HG03066 (cell line): ENCODE results near the gene MOSPD2.

Experiments used
- ATAC-seq: cut with Tn5 transposase; IDR thresholded peaks from one replicate; pipeline ENCODE4 v1.9.1; 2021; ENCODE audit warnings: low read depth; ENCODE audit not compliant: unreplicated experiment

Gene MOSPD2

DNA sequence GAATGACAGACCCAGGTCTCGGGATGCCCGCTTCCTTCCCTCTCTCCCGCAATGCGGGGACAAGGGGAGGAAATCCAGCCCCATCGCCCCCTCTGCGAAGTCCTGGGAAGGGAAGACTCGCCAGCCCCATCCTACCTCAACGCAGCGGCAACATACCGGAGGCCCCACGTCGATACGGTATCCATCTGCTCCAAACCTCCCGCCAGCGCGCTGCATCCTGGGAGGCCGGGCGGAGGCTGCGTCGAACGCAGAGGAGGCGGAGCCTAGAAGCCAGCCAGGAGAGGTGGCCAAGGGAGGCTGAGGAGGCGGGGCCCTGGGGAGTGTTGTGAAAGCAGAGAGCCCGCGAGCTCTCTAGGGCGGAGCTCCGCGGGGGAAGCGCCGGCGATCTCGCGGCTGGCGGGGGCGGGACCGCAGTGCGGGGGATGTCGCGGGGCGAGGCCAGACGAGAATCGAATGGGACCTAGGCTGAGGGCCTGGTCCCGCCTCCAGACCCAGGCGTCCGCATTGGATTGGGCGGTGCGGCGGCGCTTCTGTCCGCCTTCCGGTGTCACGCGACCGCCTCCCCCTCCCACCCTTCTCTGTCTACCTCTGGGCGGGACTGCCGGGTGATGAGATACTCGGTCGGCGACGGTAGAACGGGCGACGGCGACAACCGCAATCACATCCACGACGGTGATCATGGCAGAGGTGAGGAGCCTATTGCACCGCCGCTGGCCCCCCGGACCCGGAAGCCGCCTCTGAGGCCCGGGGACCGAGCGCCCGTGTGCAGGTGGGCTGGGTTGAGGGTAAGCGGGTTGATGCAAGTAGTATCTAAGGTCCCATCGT lies at the start of gene MOSPD2, which contains the start of gene FANCB:
MOSPD2 (plus strand) TSS at position 571 of the 825 bp plus-strand sequence; CDS start at position 679, 108 bp downstream.
FANCB (minus strand) TSS at position 219 of the 825 bp plus-strand sequence. CDS start 7,559 bp downstream, outside the sequence.
- peak; percentile 94 for ATAC-seq

DNA sequence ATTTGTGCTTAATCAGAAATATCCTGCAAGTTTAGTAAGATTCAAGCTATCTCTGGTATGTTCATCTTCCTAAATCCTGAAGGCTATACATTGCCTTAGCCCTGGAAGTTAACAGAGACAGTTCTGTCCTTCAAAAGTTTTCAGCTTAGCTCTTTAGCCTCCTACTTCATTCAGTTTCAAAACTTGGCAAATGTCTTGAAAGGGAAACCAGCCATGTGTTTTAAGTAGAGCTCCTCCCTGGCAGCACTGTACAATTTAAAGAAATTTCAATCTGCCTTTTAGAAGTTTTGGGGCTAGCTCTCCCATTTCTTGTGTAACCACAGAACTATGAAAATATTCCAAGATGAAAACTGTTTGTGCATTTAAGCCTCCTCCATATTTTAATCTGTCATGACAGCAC lies 47.4 kb upstream of the MOSPD2 start:
- no peak for ATAC-seq

GRCh38 chrX:14826319-14826718 lies 46.9 kb upstream of the MOSPD2 start:
- no peak for ATAC-seq

DNA sequence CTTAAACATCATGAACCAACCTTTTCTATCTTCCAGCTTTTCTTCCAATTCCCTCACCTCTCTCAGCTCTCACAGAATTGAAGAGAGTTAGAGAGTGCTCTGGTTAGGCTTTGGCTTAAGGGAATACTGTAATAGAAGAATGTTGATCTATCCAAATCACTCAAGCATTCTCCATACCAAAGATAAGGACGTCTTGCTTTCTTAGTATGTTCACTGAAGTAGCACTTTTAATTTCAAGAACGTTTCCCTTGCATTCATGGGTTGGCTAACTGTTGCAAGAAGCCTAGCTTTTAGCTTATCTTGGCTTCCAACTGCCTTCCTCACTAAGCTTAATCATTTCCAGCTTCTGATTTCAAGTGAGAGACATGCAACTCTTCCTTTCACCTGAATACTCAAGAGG lies 43.6 kb upstream of the MOSPD2 start:
- no peak for ATAC-seq

DNA sequence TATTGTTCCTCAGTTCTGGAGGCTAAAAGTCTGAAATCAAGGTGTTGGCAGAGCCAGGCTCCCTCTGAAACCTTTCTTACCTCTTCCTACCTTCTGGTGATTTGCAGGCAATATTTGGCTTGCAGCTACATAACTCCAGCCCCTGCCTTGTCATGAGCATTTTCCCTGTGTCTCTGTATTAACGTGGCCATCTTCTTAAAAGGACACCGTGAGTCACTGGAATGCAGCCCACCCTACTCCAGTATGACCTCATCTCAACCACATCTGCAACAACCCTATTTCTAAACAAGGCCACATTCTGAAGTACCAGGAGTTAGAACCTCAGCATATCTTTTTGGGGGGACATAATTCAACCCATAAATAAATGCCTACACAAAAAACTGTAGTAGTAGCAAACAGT lies 41.1 kb upstream of the MOSPD2 start:
- ATAC-seq: no peak

DNA sequence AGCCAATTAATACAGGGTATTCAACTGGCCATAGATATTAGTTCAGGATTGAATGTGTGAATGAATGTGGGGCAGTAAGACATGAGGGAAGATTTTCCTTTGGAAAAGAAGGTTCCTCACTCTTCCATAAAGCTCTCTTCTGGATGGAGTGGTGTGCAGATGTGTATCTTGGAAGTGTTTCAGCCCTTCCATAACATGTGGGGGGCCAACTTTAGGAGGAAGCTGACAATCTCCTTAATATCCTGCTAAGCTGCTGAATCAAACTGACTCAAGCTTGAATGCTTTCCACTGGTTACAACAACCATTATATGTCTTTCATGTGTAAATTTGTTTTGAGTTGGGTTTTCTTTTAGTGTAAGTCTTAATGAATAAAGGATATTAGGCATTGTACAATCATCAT lies 40.6 kb upstream of the MOSPD2 start:
- ATAC-seq: no peak

GRCh38 chrX:14837155-14837554 lies 36.1 kb upstream of the MOSPD2 start:
- ATAC-seq: no peak

DNA sequence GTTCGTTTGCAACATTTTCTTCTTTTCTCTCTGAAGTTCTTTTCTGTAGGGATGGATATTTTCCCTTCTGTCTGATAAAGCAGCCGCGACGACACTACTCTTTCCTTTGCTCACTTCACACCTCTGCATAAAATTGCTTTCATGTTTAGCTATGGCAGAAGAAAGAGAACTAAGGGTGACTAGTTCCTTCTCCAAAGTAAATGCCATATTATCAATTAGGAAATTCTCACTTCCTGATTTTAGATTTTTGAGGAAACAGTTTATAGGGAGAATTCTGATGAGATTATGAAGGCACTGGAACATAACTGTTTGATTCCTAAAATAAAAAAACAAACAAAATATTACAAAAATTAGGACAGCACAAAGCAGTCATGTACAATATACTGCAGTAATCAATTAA lies 29.6 kb upstream of the MOSPD2 start:
- ATAC-seq: no peak

GRCh38 chrX:14851526-14851925 lies 21.7 kb upstream of the MOSPD2 start:
- no peak for ATAC-seq

DNA sequence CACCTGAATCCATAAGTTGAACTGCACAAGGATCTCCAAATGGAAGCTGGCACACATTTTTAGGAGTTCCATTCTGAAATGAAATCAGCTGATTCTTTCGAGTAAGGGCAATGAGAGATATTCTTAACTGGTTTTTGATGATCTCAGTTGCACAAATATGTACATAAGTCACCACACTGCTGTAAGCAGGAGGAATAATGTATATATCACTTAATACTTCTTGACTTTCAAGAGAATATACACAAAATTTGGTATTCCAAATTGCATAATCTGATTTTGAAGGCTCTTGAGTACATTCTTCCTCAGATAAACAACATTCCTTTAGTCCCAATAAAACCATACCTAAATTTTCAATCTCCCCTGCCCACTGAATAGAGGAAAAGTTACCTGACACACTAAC lies 8.6 kb upstream of the MOSPD2 start:
- ATAC-seq: no peak

- no peak for ATAC-seq
Observed at GRCh38 chrX:14865201-14865600, 8.0 kb upstream of the MOSPD2 start.

GRCh38 chrX:14871767-14872166 lies 1.5 kb upstream of the MOSPD2 start:
- no peak for ATAC-seq

GRCh38 chrX:14872355-14872754 lies 866 bp upstream of the MOSPD2 start:
- no peak for ATAC-seq

DNA sequence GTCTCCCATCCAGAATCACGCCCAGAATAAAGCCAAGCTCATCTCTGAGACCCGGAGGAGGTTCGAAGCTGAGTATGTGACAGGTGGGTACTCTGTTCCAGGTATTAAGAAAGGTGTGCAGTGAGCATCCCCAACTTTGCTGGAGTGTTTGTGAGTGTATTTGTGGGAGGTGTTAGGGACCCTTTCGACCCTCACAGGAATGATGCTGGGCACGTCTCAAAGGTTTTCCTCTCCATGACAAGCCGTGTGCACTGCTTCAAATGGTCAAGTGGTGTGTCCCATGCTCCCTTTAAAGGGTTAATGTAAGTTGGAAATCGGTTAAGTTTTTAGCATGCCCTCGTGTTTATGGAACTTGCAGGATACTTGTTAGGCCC lies 442 bp downstream of the MOSPD2 start:
- ATAC-seq: no peak

DNA sequence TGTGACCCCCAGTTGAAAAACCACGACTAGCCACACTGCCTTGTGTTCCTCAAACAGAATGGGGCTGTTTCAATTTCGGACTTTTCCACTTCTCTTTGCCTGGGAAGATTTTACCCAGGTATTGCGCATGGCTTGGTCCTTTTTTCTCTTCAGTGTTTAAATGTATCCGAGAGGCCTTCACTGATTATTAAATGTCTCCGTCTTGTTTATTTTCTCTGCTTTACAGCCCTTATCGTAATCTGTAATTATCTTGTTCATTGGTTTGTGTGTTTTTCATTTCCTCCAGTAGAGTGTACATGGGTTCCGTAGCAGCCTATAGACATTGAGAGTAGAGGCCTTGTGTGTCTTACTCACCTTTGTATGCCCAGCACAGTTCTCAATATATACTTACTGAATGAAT lies 2.4 kb downstream of the MOSPD2 start:
- no peak for ATAC-seq

GRCh38 chrX:14883826-14884225 lies 10.6 kb downstream of the MOSPD2 start:
- no peak for ATAC-seq

DNA sequence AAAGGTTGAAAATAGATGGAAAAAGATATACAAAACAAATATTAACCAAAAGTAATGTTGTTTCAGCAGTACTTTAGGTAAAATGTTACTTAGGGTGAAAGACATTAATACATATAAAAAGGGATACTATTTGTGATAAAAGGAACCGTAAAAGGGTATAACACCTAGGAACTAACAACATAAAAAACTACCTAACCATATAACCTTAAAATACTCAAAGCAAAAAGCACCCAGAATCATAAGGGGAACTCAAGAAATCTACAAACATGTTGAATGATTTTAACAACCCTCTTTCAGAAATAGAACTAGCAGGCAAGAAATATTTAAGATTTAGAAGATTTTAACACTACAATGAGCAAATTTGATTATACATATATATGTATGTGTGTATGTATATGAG lies 11.5 kb downstream of the MOSPD2 start:
- ATAC-seq: no peak

DNA sequence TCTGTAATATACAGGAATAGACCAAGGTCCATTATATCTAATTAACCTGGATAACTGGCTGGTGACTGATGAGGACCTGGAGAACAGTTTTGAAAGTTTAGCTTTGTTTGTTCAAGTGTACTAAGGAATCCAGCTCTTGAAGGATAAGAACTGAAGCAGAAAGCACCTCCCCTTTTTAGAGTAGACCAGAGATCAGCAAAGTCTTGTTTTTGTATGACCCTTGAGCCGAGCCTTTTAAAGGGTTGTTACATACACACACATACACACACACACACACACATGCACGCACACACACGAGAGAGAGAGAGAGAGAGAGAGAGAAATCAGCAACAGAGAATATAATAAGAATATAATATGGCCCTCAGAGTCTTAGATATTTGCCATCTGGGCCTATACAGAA lies 13.0 kb downstream of the MOSPD2 start:
- no peak for ATAC-seq

DNA sequence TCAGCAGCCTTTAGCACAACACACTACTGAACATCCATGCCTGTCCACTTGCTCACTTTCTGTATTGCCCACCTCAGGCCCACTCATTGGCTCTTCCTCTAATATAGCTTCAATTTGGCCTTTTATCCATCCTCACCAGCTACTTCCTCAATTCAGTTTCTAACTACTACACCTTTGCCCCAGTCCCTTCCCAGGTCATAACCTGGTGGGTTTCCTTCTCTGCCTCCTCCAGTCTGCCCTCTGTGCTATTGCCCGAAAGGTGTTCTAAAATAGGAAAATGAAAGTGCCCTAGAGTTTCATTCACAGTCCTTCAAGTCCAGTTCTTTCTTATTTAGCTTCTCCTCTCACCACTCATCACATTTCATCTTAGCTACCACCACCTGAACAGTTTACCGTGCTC lies 23.1 kb downstream of the MOSPD2 start:
- no peak for ATAC-seq

GRCh38 chrX:14897042-14897441 lies 23.8 kb downstream of the MOSPD2 start:
- ATAC-seq: no peak

- no peak for ATAC-seq
Observed at GRCh38 chrX:14899607-14900006, 26.4 kb downstream of the MOSPD2 start.

DNA sequence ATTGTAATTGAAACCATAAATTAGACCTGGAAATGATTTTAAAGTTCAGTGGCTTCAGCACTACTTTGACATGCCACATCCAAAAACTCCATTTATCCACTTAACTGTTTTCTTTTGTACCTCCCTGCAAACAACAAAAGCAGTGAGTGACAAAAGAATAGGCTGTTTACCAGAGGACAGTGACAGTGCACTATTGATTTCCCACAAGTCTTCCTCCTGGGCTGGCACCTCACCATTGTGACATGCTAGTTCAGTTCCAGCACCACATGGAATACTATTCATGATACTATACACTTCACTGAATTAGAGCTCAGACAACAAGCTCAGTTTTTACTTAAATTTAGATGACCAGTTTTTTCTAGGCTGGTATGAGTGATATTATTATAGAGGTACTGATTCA lies 29.3 kb downstream of the MOSPD2 start:
- no peak for ATAC-seq

- no peak for ATAC-seq
Observed at GRCh38 chrX:14903891-14904290, 30.7 kb downstream of the MOSPD2 start.
